ENCODE results near the gene BEGAIN. TPM values are rescaled to one million over a fixed set of nuclear protein-coding genes. Genes with fewer than 3 reads are reported as not detected.
A peak's percentile ranks its signal among the peaks of the same experiment; 100 is the strongest.

The BEGAIN gene
- total RNA-seq, 4 donors from 2014 or later: 0.22 to 1.3 (median 0.50) TPM; not detected in 1

DNA sequence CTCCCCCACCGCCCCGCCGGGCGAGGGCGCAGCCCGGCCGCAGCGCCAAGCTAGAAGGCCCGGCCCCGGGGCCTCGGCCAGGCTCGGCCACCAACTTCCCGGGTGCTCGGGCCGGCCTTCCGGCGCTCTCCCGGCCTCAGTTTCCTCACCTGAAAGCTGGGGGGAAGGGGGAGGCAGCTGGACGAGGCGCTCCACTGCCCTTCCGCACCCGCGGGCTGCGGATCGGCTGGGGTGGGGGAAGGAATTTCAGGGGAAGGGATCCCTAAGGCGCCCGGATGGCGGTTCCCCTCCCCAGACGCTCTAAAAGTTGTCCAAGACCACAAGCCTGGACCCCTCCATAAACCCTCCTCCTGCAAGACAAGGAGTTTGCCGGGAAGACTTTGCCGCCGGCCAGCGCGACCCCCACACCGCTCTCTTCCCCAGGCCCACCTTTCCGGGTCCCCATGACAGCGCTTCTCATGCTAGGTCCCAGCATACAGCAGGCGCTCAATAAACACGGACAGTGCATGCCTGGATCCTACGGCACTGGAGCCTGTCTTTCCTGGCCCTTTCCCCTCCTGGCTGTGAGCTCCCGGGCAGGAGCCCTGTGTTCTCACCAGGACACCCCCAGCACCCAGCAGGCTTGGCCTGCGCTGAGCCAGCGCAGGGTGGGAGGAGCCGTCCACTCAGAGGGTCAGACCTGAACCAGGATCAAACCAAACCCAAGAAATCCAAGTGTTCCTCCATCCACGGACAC is 18.1 kb downstream of the BEGAIN start:
- no peaks in the 10 kb centered on the region for H3K9me3 ChIP-seq
- TF ChIP-seq CTCF (IDR thresholded peaks at IDR 0.05): no peak
- no peak for TF ChIP-seq POLR2A (IDR thresholded peaks at IDR 0.05)
- no peaks in the 10 kb centered on the region for H3K36me3 ChIP-seq
- H3K4me1 ChIP-seq: peaks cover 0 to 23% of the 10 kb centered on the region in 2 donors
- DNase-seq: no peak
- H3K27me3 ChIP-seq: peaks cover 5% of the 10 kb centered on the region
- intact Hi-C loops (cut with DNase I): no loop called here
- WGBS, 2 donors: 14 to 16% methylated on average over 5 to 18 of the region's 45 CpGs
- peak overlapping the region in 1 of 3 donors; percentile 36 for H3K4me3 ChIP-seq (replicated peaks in 1 of 3)
- H3K27ac ChIP-seq: no peak overlapping the region

DNA sequence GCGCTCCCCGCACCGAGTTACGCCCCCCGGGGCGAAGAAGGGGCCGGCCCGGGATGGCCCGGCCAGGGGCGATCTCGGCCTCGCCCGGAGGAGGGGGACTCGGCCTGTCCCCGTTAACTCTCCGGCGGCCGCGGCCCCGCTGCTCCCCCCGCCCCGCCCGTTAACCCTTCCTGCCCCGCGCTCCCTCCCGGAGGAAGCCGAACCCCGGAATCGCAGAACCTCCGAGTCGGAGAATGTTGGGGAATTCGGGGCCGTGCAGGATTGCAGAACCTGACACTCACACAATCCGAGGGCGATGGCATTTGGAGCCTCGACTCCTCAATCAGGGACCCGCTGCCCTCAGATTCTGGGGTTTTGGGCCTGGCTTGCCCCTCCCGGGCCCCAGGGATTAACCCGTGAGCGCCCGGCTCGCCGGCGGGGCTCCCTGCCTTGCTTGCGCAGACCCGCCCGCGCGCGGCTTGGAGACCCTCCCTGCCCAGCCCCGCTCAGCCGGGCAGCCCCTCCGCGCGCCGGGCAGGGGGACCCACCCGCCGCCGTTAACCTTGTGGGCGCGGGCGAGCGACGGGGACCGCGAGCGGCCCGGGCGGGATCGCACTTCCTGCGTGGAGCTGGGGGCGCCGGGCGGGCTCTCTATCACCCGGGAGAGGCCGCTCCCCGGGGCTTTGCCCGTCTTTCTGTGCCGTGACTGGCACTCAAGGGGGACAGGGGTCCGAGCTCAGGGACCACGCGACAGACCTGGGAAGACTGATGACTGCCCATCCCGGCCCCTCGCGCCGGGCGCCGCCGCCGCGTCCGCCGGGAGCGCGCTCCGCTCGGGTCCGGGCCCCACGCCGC is 18.8 kb downstream of the BEGAIN start:
- H3K4me3 ChIP-seq (replicated peaks in 1 of 3): peak overlapping the region in 1 of 3 donors; percentile 36
- H3K9me3 ChIP-seq: no peaks in the 10 kb centered on the region
- 0% methylated on average over 7 to 10 of the region's 100 CpGs for WGBS, 2 donors
- intact Hi-C loops (cut with DNase I): no loop called here
- H3K4me1 ChIP-seq: peaks cover 0 to 23% of the 10 kb centered on the region in 2 donors
- TF ChIP-seq POLR2A (IDR thresholded peaks at IDR 0.05) (no peak), CTCF (IDR thresholded peaks at IDR 0.05) (no peak)
- peaks cover 5% of the 10 kb centered on the region for H3K27me3 ChIP-seq
- no peak for DNase-seq
- H3K36me3 ChIP-seq: no peaks in the 10 kb centered on the region
- no peak overlapping the region for H3K27ac ChIP-seq

DNA sequence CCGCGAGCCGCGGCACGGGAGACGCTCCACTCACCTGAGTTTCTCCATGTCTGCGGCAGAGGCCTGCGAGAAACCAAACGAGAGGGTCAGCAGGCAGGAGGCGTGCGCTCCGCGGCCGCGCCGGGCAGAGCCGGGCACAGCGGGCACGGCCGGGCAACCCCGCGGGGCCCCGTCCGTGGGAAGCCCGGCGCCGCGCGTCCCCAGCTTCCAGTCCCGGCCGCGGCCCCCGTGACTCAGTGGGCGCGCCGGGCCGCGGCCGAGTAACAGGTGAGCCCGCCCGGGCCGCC is 19.4 kb downstream of the BEGAIN start:
- WGBS, 2 donors: 2% methylated on average over 10 of the region's 42 CpGs; no CpG with 5 or more reads in 1 of the 2 donors
- H3K27me3 ChIP-seq: peaks cover 5% of the 10 kb centered on the region
- H3K27ac ChIP-seq: no peak overlapping the region
- DNase-seq: no peak
- no peaks in the 10 kb centered on the region for H3K9me3 ChIP-seq
- peak overlapping the region in 1 of 3 donors; percentile 36 for H3K4me3 ChIP-seq (replicated peaks in 1 of 3)
- TF ChIP-seq POLR2A (IDR thresholded peaks at IDR 0.05): no peak
- TF ChIP-seq CTCF (IDR thresholded peaks at IDR 0.05): no peak
- intact Hi-C loops (cut with DNase I): no loop called here
- H3K36me3 ChIP-seq: no peaks in the 10 kb centered on the region
- H3K4me1 ChIP-seq: peaks cover 0 to 23% of the 10 kb centered on the region in 2 donors

DNA sequence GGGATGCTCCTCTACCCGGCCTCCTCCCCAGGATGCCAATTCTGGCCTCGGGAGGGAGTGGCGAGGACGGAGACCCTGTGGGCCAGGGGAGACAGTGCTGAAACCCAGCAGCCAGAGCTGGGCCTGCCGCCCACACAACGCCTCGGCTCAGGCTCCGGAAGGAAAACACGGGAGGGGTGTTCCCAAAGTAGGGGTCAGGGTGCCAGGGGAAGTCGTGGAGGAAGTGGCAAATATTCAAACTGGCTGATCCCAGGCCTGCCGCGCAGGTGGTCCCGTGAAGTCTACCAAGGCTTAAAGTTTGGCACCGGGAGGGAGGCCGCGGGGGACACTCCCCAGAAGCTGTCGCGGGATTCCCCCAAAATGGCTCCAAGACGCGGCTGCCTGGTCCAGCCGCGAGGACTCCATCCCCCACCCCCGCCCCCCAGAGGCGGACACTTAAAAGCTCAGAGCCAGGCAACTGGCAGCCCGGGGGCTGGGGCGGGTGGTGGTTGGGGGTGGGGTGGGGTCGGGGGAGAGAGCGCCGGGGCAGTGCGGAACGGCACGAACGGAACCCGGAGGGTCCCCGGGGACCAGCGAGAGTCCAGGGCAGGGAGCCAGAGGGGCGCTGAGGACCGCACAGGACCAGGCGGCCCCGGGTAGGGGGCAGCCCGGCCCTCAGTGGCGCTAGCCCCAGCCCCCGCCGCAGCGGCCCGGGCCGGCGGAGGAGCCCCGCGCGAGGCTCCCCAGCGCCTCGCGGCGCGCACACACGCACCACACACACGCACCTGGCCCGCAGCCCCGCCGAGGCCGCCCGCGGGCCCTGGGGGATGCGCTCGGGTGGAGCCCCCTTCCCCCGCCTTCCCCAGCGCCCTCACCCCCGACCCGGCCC is 20.0 kb downstream of the BEGAIN start:
- 9 to 18% methylated on average over 19 to 28 of the region's 70 CpGs for WGBS, 2 donors
- peak overlapping the region in 1 of 3 donors; percentile 15 for H3K4me3 ChIP-seq (replicated peaks in 1 of 3)
- no peak for DNase-seq
- no peak overlapping the region for H3K27ac ChIP-seq
- H3K27me3 ChIP-seq: peaks cover 5% of the 10 kb centered on the region
- TF ChIP-seq POLR2A (IDR thresholded peaks at IDR 0.05) (no peak), CTCF (IDR thresholded peaks at IDR 0.05) (no peak)
- no peaks in the 10 kb centered on the region for H3K36me3 ChIP-seq
- H3K4me1 ChIP-seq: peaks cover 0 to 23% of the 10 kb centered on the region in 2 donors
- no peaks in the 10 kb centered on the region for H3K9me3 ChIP-seq
- intact Hi-C loops (cut with DNase I): no loop called here

Data from thyroid gland (tissue), 4 donors.